CD14-positive monocyte (primary cell): ENCODE results near the gene PREP. TPM values are rescaled to one million over a fixed set of nuclear protein-coding genes. Genes with fewer than 3 reads are reported as not detected.
A peak's percentile ranks its signal among the peaks of the same experiment; 100 is the strongest.

Experiments used
- DNase-seq, 3 donors: peaks; one replicate each; pipeline ENCODE4 v3.0.0-alpha.2; 2011 to 2022
- H2AFZ ChIP-seq: 2 replicates; pipeline ENCODE4 v1.6.0; 2012; ENCODE audit warnings: mild to moderate bottlenecking, low read depth, low read length, inconsistent platforms; ENCODE audit not compliant: insufficient read depth, poor library complexity, severe bottlenecking
- H3K27ac ChIP-seq, 2 donors: 1 replicate in 1 of 2; 2 replicates in 1 of 2; pipeline ENCODE4 v1.5.1; 2012 to 2013; ENCODE audit warnings: low read length in 2 of 2, control low read depth in 1 of 2, inconsistent platforms in 1 of 2, low read depth in 1 of 2, mild to moderate bottlenecking in 1 of 2
- H3K27me3 ChIP-seq, 2 donors: one replicate each; pipeline versions ENCODE4 v1.6.0 to v1.6.1; 2011 to 2013; ENCODE audit warnings: low read length in 2 of 2; ENCODE audit not compliant: control insufficient read depth in 2 of 2, insufficient read depth in 2 of 2
- H3K36me3 ChIP-seq, 2 donors: replicated peaks in 1 of 2; 1 replicate in 1 of 2; 2 replicates in 1 of 2; pipeline versions ENCODE4 v1.5.1 to v1.6.1; 2012 to 2013; ENCODE audit warnings: low read length in 2 of 2, control low read depth in 1 of 2, inconsistent platforms in 1 of 2, mild to moderate bottlenecking in 1 of 2; ENCODE audit not compliant: insufficient read depth in 2 of 2, control insufficient read depth in 1 of 2
- H3K4me1 ChIP-seq, 2 donors: 1 replicate in 1 of 2; 2 replicates in 1 of 2; pipeline versions ENCODE4 v1.5.1 to v1.6.1; 2012 to 2013; ENCODE audit warnings: low read length in 2 of 2, control low read depth in 1 of 2, inconsistent platforms in 1 of 2, mild to moderate bottlenecking in 1 of 2, moderate library complexity in 1 of 2; ENCODE audit not compliant: insufficient read depth in 2 of 2, control insufficient read depth in 1 of 2
- H3K4me2 ChIP-seq: replicated peaks from 2 replicates; pipeline ENCODE3; 2012; ENCODE audit warnings: low read length, moderate library complexity, mild to moderate bottlenecking; ENCODE audit not compliant: poor library complexity, severe bottlenecking; ENCODE audit errors: extremely low read depth
- H3K4me3 ChIP-seq, 3 experiments: fragments of 200-600 bp in 1 of 3; sonication (generic) in 1 of 3; replicated peaks in 1 of 3; 1 replicate in 2 of 3; 2 replicates in 1 of 3; pipeline ENCODE4 v1.5.1; 2011 to 2013; ENCODE audit warnings: low read length in 3 of 3, mild to moderate bottlenecking in 3 of 3, control low read depth in 2 of 3, low read depth in 2 of 3, inconsistent platforms in 1 of 3, moderate library complexity in 1 of 3
- H3K79me2 ChIP-seq: 2 replicates; pipeline ENCODE4 v1.6.0; 2012; ENCODE audit warnings: mild to moderate bottlenecking, control low read depth, inconsistent platforms, low read length, moderate library complexity; ENCODE audit not compliant: insufficient read depth
- H3K9ac ChIP-seq: 2 replicates; pipeline ENCODE4 v1.6.0; 2017; ENCODE audit warnings: low read length, mild to moderate bottlenecking; ENCODE audit not compliant: insufficient read depth, poor library complexity, severe bottlenecking
- H3K9me3 ChIP-seq, 2 donors: replicated peaks in 1 of 2; 1 replicate in 1 of 2; 2 replicates in 1 of 2; pipeline versions ENCODE4 v1.5.1 to v1.6.1; 2012 to 2013; ENCODE audit warnings: low read length in 2 of 2, control low read depth in 1 of 2; ENCODE audit not compliant: control insufficient read depth in 1 of 2, insufficient read depth in 1 of 2
- H4K20me1 ChIP-seq: 2 replicates; pipeline ENCODE4 v1.6.0; 2012; ENCODE audit warnings: mild to moderate bottlenecking, low read length, control low read depth, moderate library complexity; ENCODE audit not compliant: insufficient read depth
- H3K27ac Mint-ChIP-seq, 7 donors: one replicate each; pipeline ENCODE4 v1.8.0; 2020; ENCODE audit warnings: mild to moderate bottlenecking in 7 of 7, mixed read lengths in 7 of 7, moderate library complexity in 6 of 7, inconsistent platforms in 2 of 7
- H3K27me3 Mint-ChIP-seq, 3 donors: one replicate each; pipeline ENCODE4 v1.8.0; 2021 to 2022; ENCODE audit warnings: low read depth in 3 of 3, mild to moderate bottlenecking in 3 of 3, mixed read lengths in 3 of 3, moderate library complexity in 3 of 3, inconsistent platforms in 1 of 3
- H3K36me3 Mint-ChIP-seq, 2 donors: one replicate each; pipeline ENCODE4 v1.8.0; 2020; ENCODE audit warnings: mixed read lengths in 2 of 2, inconsistent platforms in 1 of 2, mild to moderate bottlenecking in 1 of 2
- H3K4me1 Mint-ChIP-seq: one replicate; pipeline ENCODE4 v1.8.0; 2020; ENCODE audit warnings: mild to moderate bottlenecking, mixed read lengths
- H3K4me3 Mint-ChIP-seq, 2 donors: one replicate each; pipeline ENCODE4 v1.8.0; 2020; ENCODE audit warnings: mild to moderate bottlenecking in 2 of 2, mixed read lengths in 2 of 2, moderate library complexity in 1 of 2
- H3K9me3 Mint-ChIP-seq, 7 donors: one replicate each; pipeline ENCODE4 v1.8.0; 2020 to 2022; ENCODE audit warnings: mixed read lengths in 7 of 7, mild to moderate bottlenecking in 6 of 7, moderate library complexity in 6 of 7, inconsistent platforms in 2 of 7
- CTCF ChIP-seq: fragments of 200-600 bp; IDR thresholded peaks from one replicate; pipeline ENCODE4 v1.8.0; 2022; ENCODE audit warnings: antibody characterized with exemption, mild to moderate bottlenecking
- WGBS: methylation state at CpG from one replicate; pipeline ENCODE4 v1.1.5; 2013; ENCODE audit warnings: missing lambda C conversion rate; ENCODE audit not compliant: insufficient coverage; 5-methylcytosine and 5-hydroxymethylcytosine counted together
- intact Hi-C, 2 donors: fragments of 100-400 bp; cut with micrococcal nuclease; formaldehyde crosslinking; loops; one replicate each; pipeline versions ENCODE4 v1.15.0 to v1.15.1; 2023
- polyA plus RNA-seq, 3 donors: library from polyadenylated mRNA; depleted of rRNA in 1 of 3; unstranded in 2 of 3; stranded (reverse) in 1 of 3; fragments of 300-500 nt in 2 of 3; fragments of >200 nt in 1 of 3; fragmentation: Illumina TruSeq in 2 of 3; gene quantifications; 1 replicate in 2 of 3; 2 replicates in 1 of 3; pipeline ENCODE4 v1.2.3, GENCODE V29; 2012 to 2021

PREP gene
- polyA plus RNA-seq, 3 donors, result 21.4 to 40.8 (median 30.7) TPM

DNA sequence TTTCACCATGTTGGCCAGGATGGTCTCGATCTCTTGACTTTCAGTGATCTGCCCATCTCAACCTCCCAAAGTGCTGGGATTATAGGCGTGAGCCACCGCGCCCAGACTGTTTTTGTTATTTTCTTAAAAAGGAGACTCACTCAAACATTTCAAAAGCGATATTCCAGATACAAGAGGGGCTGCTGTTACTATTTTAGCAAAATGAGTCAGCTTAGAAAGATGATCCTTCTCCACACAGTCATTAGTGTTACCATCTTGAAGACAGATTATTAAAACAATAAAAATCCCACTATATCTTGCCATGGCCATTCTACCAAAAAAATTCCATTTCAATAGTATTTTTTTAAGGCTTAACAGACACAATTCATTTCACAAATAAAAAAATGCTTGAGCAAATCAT, 102.8 kb downstream of the PREP start:
- Histone ChIP-seq H3K36me3 (peaks cover 25 to 57% of the 10 kb centered on the region in 2 donors), H3K4me3 (no peak overlapping the region), H3K9me3 (no peaks in the 10 kb centered on the region), H3K27me3 (no peaks in the 10 kb centered on the region), H3K4me1 (no peaks in the 10 kb centered on the region), H4K20me1 (no peaks in the 10 kb centered on the region), H3K79me2 (no peaks in the 10 kb centered on the region), H3K9ac (no peak overlapping the region), H2AFZ (no peak overlapping the region), H3K4me2 (no peak overlapping the region), H3K27ac (no peak overlapping the region)
- Mint-ChIP-seq H3K9me3 (peaks cover 2 to 7% (median 3%) of the 10 kb centered on the region in 7 donors), H3K27me3 (peaks cover 0 to 2% (median 0%) of the 10 kb centered on the region in 3 donors), H3K4me3 (no peak overlapping the region), H3K4me1 (no peaks in the 10 kb centered on the region), H3K36me3 (peaks cover 44 to 46% of the 10 kb centered on the region in 2 donors), H3K27ac (peak overlapping the region in 1 of 7 donors; percentile 57)
- intact Hi-C loops, result no loop called here
- WGBS, result no CpG with 5 or more reads among the region's 5 CpGs
- DNase-seq, result no peak
- no peak for TF ChIP-seq CTCF

DNA sequence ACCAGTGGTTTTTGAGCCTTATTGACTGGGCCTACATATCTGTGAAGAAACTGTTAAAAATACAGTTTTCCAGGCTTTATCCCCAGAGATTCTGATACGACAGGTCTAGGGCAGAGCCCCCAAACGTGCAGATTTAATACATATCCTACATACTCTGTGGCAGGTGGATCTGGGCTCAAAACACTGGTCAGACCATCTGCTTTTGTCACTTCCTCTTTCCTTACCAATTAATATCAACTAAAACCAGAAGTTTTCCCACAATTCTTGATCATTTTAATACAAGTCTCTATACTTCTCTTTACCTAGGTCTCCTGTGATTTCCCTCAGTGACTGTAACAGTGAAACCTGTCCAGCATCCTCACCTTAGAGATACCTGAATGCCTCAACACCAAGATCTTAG, 108.8 kb downstream of the PREP start:
- no peak overlapping the region for H3K27ac ChIP-seq
- Mint-ChIP-seq H3K27me3 (peaks cover 0 to 2% (median 0%) of the 10 kb centered on the region in 3 donors), H3K36me3 (peaks cover 39 to 42% of the 10 kb centered on the region in 2 donors), H3K4me3 (no peak overlapping the region), H3K9me3 (peaks cover 0 to 12% (median 4%) of the 10 kb centered on the region in 7 donors), H3K4me1 (no peaks in the 10 kb centered on the region), H3K27ac (peak overlapping the region in 2 of 7 donors; percentile 2 to 58)
- TF ChIP-seq CTCF, result no peak
- H3K27me3 ChIP-seq, result no peaks in the 10 kb centered on the region
- H2AFZ ChIP-seq, result no peak overlapping the region
- no peak overlapping the region for H3K4me3 ChIP-seq
- no peaks in the 10 kb centered on the region for H3K79me2 ChIP-seq
- intact Hi-C loops, result no loop called here
- no peaks in the 10 kb centered on the region for H3K9me3 ChIP-seq
- H3K9ac ChIP-seq, result no peak overlapping the region
- no peak for DNase-seq
- H3K36me3 ChIP-seq, result peaks cover 4 to 53% of the 10 kb centered on the region in 2 donors
- H4K20me1 ChIP-seq, result no peaks in the 10 kb centered on the region
- H3K4me2 ChIP-seq, result no peak overlapping the region
- no peaks in the 10 kb centered on the region for H3K4me1 ChIP-seq
- WGBS, result 91% methylated on average over 2 of the region's 2 CpGs
